Measurements from ENCODE around the gene TUBD1. TPM values are rescaled to one million over a fixed set of nuclear protein-coding genes. Genes with fewer than 3 reads are reported as not detected.
A peak's percentile ranks its signal among the peaks of the same experiment; 100 is the strongest.

TUBD1 gene
- total and polyA plus RNA-seq, 2 of the 13 experiments (the other 11 are each of a cell fraction or from before 2014, with no cell fraction given): 18.2 to 25.9 TPM

DNA sequence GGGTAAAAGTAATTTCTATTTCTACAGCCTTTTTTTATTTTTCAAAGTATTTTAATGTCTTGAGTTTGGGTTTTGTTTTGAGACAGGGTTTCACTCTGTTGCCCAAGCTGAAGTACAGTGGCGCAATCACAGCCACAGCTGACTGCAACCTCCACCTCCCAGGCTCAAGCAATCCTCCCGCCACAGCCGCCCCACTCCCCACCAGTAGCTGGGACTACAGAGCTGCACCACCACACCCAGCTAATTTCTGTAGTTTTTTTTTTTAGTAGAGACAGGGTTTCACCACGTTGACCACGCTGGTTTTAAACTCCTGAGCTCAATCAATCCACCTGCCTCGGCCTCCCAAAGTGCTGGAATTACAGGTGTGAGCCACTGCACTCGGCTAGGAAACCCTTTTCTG lies 44.0 kb downstream of the TUBD1 start (continued):
- peak; percentile 76 for TF ChIP-seq FOXO1 (CRISPR knock-in tag; IDR thresholded peaks at IDR 0.05)
- no peak for TF ChIP-seq MBD4 (IDR thresholded peaks at IDR 0.05; ENCODE audit: borderline replicate concordance, low read length)
- 0 out of 2 replicates have a peak, but pooled peaks have one; percentile 29 for TF ChIP-seq ARID2 (CRISPR knock-in tag; IDR thresholded peaks at IDR 0.05; ENCODE audit: borderline replicate concordance)
- TF ChIP-seq ZNF816 (CRISPR knock-in tag; IDR thresholded peaks at IDR 0.05; ENCODE audit: borderline replicate concordance): no peak
- TF ChIP-seq TFDP2 (CRISPR knock-in tag; IDR thresholded peaks at IDR 0.05): peak; percentile 42; the same call in 1 of the 2 replicates
- no peak for TF ChIP-seq LRRFIP1 (CRISPR knock-in tag; conservative IDR thresholded peaks at IDR 0.05)
- no peak for TF ChIP-seq ZNF101 (CRISPR knock-in tag; IDR thresholded peaks at IDR 0.05; ENCODE audit: borderline replicate concordance, low read depth)
- no peak for TF ChIP-seq KDM6A (CRISPR knock-in tag; IDR thresholded peaks at IDR 0.05; ENCODE audit: low read depth)
- no peak for TF ChIP-seq PCBP2 (optimal IDR thresholded peaks at IDR 0.05; ENCODE audit: low read depth, low read length, poor library complexity, severe bottlenecking)
- TF ChIP-seq DPF2 (CRISPR knock-in tag; IDR thresholded peaks at IDR 0.05; ENCODE audit: borderline replicate concordance, low read depth): no peak
- no peak for TF ChIP-seq PPARG (CRISPR knock-in tag; conservative IDR thresholded peaks at IDR 0.05)
- no peak for TF ChIP-seq ZIK1 (CRISPR knock-in tag; IDR thresholded peaks at IDR 0.05; ENCODE audit: borderline replicate concordance, low read depth)
- TF ChIP-seq POLR2A (IDR thresholded peaks at IDR 0.05; ENCODE audit: insufficient read depth in 1 of 2, low read depth in 2 of 2, low read length in 2 of 2): no peak
- TF ChIP-seq KAT2B (IDR thresholded peaks at IDR 0.05; ENCODE audit: borderline replicate concordance, low read depth, low read length): no peak
- no peak for TF ChIP-seq TIGD3 (CRISPR knock-in tag; IDR thresholded peaks at IDR 0.05; ENCODE audit: borderline replicate concordance)
- TF ChIP-seq RARA (CRISPR knock-in tag; IDR thresholded peaks at IDR 0.05): peak; percentile 47; the same call in 1 of the 2 replicates
- TF ChIP-seq ZNF878 (CRISPR knock-in tag; IDR thresholded peaks at IDR 0.05): no peak
- TF ChIP-seq, protein P1, sequence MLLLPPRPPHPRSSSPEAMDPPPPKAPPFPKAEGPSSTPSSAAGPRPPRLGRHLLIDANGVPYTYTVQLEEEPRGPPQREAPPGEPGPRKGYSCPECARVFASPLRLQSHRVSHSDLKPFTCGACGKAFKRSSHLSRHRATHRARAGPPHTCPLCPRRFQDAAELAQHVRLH (CRISPR knock-in tag; IDR thresholded peaks at IDR 0.05; ENCODE audit: borderline replicate concordance, low read depth): 0 out of 2 replicates have a peak, but pooled peaks have one; percentile 36
- no peak for TF ChIP-seq ZNF569 (CRISPR knock-in tag; IDR thresholded peaks at IDR 0.05; ENCODE audit: borderline replicate concordance)
- TF ChIP-seq ZNF280B (CRISPR knock-in tag; IDR thresholded peaks at IDR 0.05; ENCODE audit: borderline replicate concordance): no peak
- TF ChIP-seq ZNF574 (CRISPR knock-in tag; IDR thresholded peaks at IDR 0.05): 0 out of 2 replicates have a peak, but pooled peaks have one; percentile 52
